HEK293T (cell line): ENCODE measurements around the gene SMOC2.

Experiments used
- CTCF ChIA-PET: fragments of 350-600 bp; formaldehyde crosslinking; extraction: SDS; loops from one replicate; lab custom pipeline; 2021; ENCODE audit warnings: antibody characterized with exemption, inconsistent platforms; lab: Yijun Ruan, JAX
- POLR2A ChIA-PET: fragments of 350-600 bp; formaldehyde crosslinking; extraction: SDS; loops from one replicate; lab custom pipeline; 2020; ENCODE audit warnings: antibody characterized with exemption, inconsistent platforms; lab: Yijun Ruan, JAX
- DNase-seq: peaks from one replicate; pipeline ENCODE4 v3.0.0; 2012; ENCODE audit warnings: mixed read lengths; ENCODE audit errors: extremely low spot score
- ARNT ChIP-seq: fragments of 450-650 bp; IDR thresholded peaks from 2 replicates; pipeline ENCODE4 v1.6.1; 2017; ENCODE audit warnings: mild to moderate bottlenecking
- BHLHE40 ChIP-seq: fragments of 450-650 bp; IDR thresholded peaks from 2 replicates; pipeline ENCODE4 v1.6.1; 2016; ENCODE audit warnings: mild to moderate bottlenecking, moderate library complexity, borderline replicate concordance
- CTBP1 ChIP-seq: fragments of 450-650 bp; IDR thresholded peaks from 2 replicates; pipeline ENCODE4 v1.6.1; 2016; ENCODE audit warnings: borderline replicate concordance
- ELF4 ChIP-seq: fragments of 450-650 bp; IDR thresholded peaks from 2 replicates; pipeline ENCODE4 v1.6.1; 2017; ENCODE audit warnings: antibody characterized with exemption
- FOXA1 ChIP-seq: fragments of 450-650 bp; IDR thresholded peaks from 2 replicates; pipeline ENCODE4 v1.6.1; 2016; ENCODE audit warnings: mild to moderate bottlenecking
- FOXK2 ChIP-seq: fragments of 450-650 bp; IDR thresholded peaks from 2 replicates; pipeline ENCODE4 v1.6.1; 2016; ENCODE audit warnings: mild to moderate bottlenecking
- FOXM1 ChIP-seq: fragments of 450-650 bp; IDR thresholded peaks from 2 replicates; pipeline ENCODE4 v1.6.1; 2017; ENCODE audit warnings: mild to moderate bottlenecking, borderline replicate concordance
- HDGF ChIP-seq: fragments of 450-650 bp; IDR thresholded peaks from 2 replicates; pipeline ENCODE4 v1.6.1; 2017; ENCODE audit warnings: antibody characterized with exemption, borderline replicate concordance
- L3MBTL2 ChIP-seq: fragments of 450-650 bp; conservative IDR thresholded peaks from 2 replicates; pipeline ENCODE4 v1.6.1; 2016; ENCODE audit warnings: mild to moderate bottlenecking
- LEF1 ChIP-seq: fragments of 450-650 bp; IDR thresholded peaks from 2 replicates; pipeline ENCODE4 v1.6.1; 2017; ENCODE audit warnings: mild to moderate bottlenecking, borderline replicate concordance
- NFRKB ChIP-seq: fragments of 450-650 bp; IDR thresholded peaks from 2 replicates; pipeline ENCODE4 v1.6.1; 2016; ENCODE audit warnings: mild to moderate bottlenecking, moderate library complexity
- PKNOX1 ChIP-seq: fragments of 450-650 bp; IDR thresholded peaks from 2 replicates; pipeline ENCODE4 v1.6.1; 2016
- SP1 ChIP-seq: fragments of 450-650 bp; IDR thresholded peaks from 2 replicates; pipeline ENCODE4 v1.6.1; 2017
- SUZ12 ChIP-seq: fragments of 450-650 bp; IDR thresholded peaks from 2 replicates; pipeline ENCODE4 v1.6.1; 2016; ENCODE audit warnings: mild to moderate bottlenecking
- TARDBP ChIP-seq: fragments of 450-650 bp; IDR thresholded peaks from 2 replicates; pipeline ENCODE4 v1.6.1; 2016
- ZNF384 ChIP-seq: fragments of 450-650 bp; IDR thresholded peaks from 2 replicates; pipeline ENCODE4 v1.6.1; 2016

Gene SMOC2

GRCh38 chr6:168645326-168645725, 204.3 kb downstream of the SMOC2 start:
- TF ChIP-seq PKNOX1, result no peak
- TF ChIP-seq FOXA1, result no peak
- no peak for TF ChIP-seq HDGF
- no peak for TF ChIP-seq ELF4
- TF ChIP-seq TARDBP, result no peak
- no peak for TF ChIP-seq BHLHE40
- TF ChIP-seq LEF1, result no peak
- TF ChIP-seq CTBP1, result no peak
- no peak for TF ChIP-seq ARNT
- no peak for TF ChIP-seq NFRKB
- TF ChIP-seq SUZ12, result no peak
- CTCF ChIA-PET, result no interaction called here
- no peak for DNase-seq
- POLR2A ChIA-PET, result no interaction called here

- TF ChIP-seq ELF4, result no peak
- TF ChIP-seq TARDBP, result no peak
- no peak for TF ChIP-seq L3MBTL2
- no peak for TF ChIP-seq ARNT
- TF ChIP-seq SP1, result no peak
- TF ChIP-seq SUZ12, result no peak
- no peak for TF ChIP-seq NFRKB
- no peak for TF ChIP-seq FOXM1
- no peak for TF ChIP-seq ZNF384
- no peak for TF ChIP-seq HDGF
- no peak for TF ChIP-seq LEF1
- no peak for TF ChIP-seq BHLHE40
- no peak for TF ChIP-seq FOXA1
- TF ChIP-seq CTBP1, result no peak
- no peak for TF ChIP-seq FOXK2
- TF ChIP-seq PKNOX1, result no peak
- CTCF ChIA-PET, result no interaction called here
- POLR2A ChIA-PET, result no interaction called here
Measured at GRCh38 chr6:168647271-168647670, 206.3 kb downstream of the SMOC2 start.

GRCh38 chr6:168648240-168649125, 207.5 kb downstream of the SMOC2 start:
- ChIA-PET CTCF (no interaction called here), POLR2A (no interaction called here)
- no peak for DNase-seq
- TF ChIP-seq HDGF (no peak), FOXK2 (no peak), TARDBP (no peak), FOXM1 (no peak)

More at GRCh38 chr6:168647271-168647670, 206.3 kb downstream of the SMOC2 start:
- no peak for DNase-seq

GRCh38 chr6:168649209-168649608, 208.2 kb downstream of the SMOC2 start:
- no peak for TF ChIP-seq BHLHE40
- no peak for TF ChIP-seq L3MBTL2
- no peak for TF ChIP-seq PKNOX1
- no peak for TF ChIP-seq SUZ12
- TF ChIP-seq TARDBP, result no peak
- TF ChIP-seq NFRKB, result no peak
- no peak for TF ChIP-seq SP1
- no peak for TF ChIP-seq FOXM1
- no peak for TF ChIP-seq HDGF
- no peak for TF ChIP-seq ELF4
- no peak for TF ChIP-seq FOXK2
- TF ChIP-seq LEF1, result no peak
- TF ChIP-seq CTBP1, result no peak
- TF ChIP-seq ZNF384, result no peak
- no peak for TF ChIP-seq ARNT
- TF ChIP-seq FOXA1, result no peak
- CTCF ChIA-PET, result no interaction called here
- no peak for DNase-seq
- POLR2A ChIA-PET, result no interaction called here

GRCh38 chr6:168650671-168651111, 209.7 kb downstream of the SMOC2 start:
- DNase-seq, result no peak
- CTCF ChIA-PET, result no interaction called here
- POLR2A ChIA-PET, result no interaction called here
- TF ChIP-seq SUZ12 (no peak), SP1 (no peak), LEF1 (no peak), NFRKB (no peak), TARDBP (no peak), CTBP1 (no peak), PKNOX1 (no peak), ARNT (no peak), L3MBTL2 (no peak), HDGF (no peak)
